Measurements from ENCODE around the gene DUSP22. TPM values are rescaled to one million over a fixed set of nuclear protein-coding genes. Genes with fewer than 3 reads are reported as not detected.
"Not testable (repeated sequence)": the region's sequence is repeated elsewhere in the genome, so short reads cannot be mapped to it uniquely, and the experiment has no call there.

Gene DUSP22
- total RNA-seq, 1 experiment from 2014 or later = 16.0 TPM

- H3K27ac ChIP-seq (ENCODE audit: low read depth, low read length, poor library complexity, severe bottlenecking) = no peak overlapping the region
- intact Hi-C loops (cut with micrococcal nuclease; ENCODE audit: unreplicated experiment) = no loop called here
- ChIA-PET POLR2A (ENCODE audit: low non-redundant PET) (no interaction called here), CTCF (no interaction called here)
- peaks cover 9% of the 10 kb centered on the region for H3K9me3 ChIP-seq (ENCODE audit: low read depth, low read length, poor library complexity, severe bottlenecking)
- no peaks in the 10 kb centered on the region for H3K27me3 ChIP-seq (replicated peaks; ENCODE audit: insufficient read depth, low read depth, low read length, poor library complexity)
- no TSS peak for BruUV-seq (replicated peaks)
- TF ChIP-seq CTCF (conservative IDR thresholded peaks at IDR 0.05; ENCODE audit: low read depth, low read length) (no peak), EZH2 (IDR thresholded peaks at IDR 0.05; ENCODE audit: borderline replicate concordance, low read depth, low read length, poor library complexity, severe bottlenecking) (no peak)
- DNase-seq (ENCODE audit: low spot score) = no peak
- H3K36me3 ChIP-seq (ENCODE audit: insufficient read depth, low read length, poor library complexity, severe bottlenecking) = no peaks in the 10 kb centered on the region
- H3K4me3 ChIP-seq (ENCODE audit: low read depth, low read length, poor library complexity, severe bottlenecking) = no peak overlapping the region
- H3K4me1 ChIP-seq (ENCODE audit: insufficient read depth, low read length, poor library complexity, severe bottlenecking) = no peaks in the 10 kb centered on the region
These were observed 31.4 kb downstream of the DUSP22 start for GRCh38 chr6:323730-324088.

GRCh38 chr6:324116-324728 lies 31.9 kb downstream of the DUSP22 start:
- Histone ChIP-seq H3K4me3 (ENCODE audit: low read depth, low read length, poor library complexity, severe bottlenecking) (no peak overlapping the region), H3K4me1 (ENCODE audit: insufficient read depth, low read length, poor library complexity, severe bottlenecking) (no peaks in the 10 kb centered on the region), H3K36me3 (ENCODE audit: insufficient read depth, low read length, poor library complexity, severe bottlenecking) (no peaks in the 10 kb centered on the region), H3K27me3 (replicated peaks; ENCODE audit: insufficient read depth, low read depth, low read length, poor library complexity) (no peaks in the 10 kb centered on the region), H3K27ac (ENCODE audit: low read depth, low read length, poor library complexity, severe bottlenecking) (no peak overlapping the region), H3K9me3 (ENCODE audit: low read depth, low read length, poor library complexity, severe bottlenecking) (peaks cover 8% of the 10 kb centered on the region)
- TF ChIP-seq CTCF (conservative IDR thresholded peaks at IDR 0.05; ENCODE audit: low read depth, low read length) (no peak), EZH2 (IDR thresholded peaks at IDR 0.05; ENCODE audit: borderline replicate concordance, low read depth, low read length, poor library complexity, severe bottlenecking) (no peak)
- DNase-seq (ENCODE audit: low spot score) = no peak
- ChIA-PET POLR2A (ENCODE audit: low non-redundant PET) (no interaction called here), CTCF (no interaction called here)
- intact Hi-C loops (cut with micrococcal nuclease; ENCODE audit: unreplicated experiment) = no loop called here
- BruUV-seq (replicated peaks) = no TSS peak

GRCh38 chr6:324729-325125 lies 32.4 kb downstream of the DUSP22 start:
- Histone ChIP-seq H3K4me1 (ENCODE audit: insufficient read depth, low read length, poor library complexity, severe bottlenecking) (no peaks in the 10 kb centered on the region), H3K27me3 (replicated peaks; ENCODE audit: insufficient read depth, low read depth, low read length, poor library complexity) (no peaks in the 10 kb centered on the region), H3K9me3 (ENCODE audit: low read depth, low read length, poor library complexity, severe bottlenecking) (peaks cover 3% of the 10 kb centered on the region), H3K36me3 (ENCODE audit: insufficient read depth, low read length, poor library complexity, severe bottlenecking) (no peaks in the 10 kb centered on the region), H3K27ac (ENCODE audit: low read depth, low read length, poor library complexity, severe bottlenecking) (no peak overlapping the region), H3K4me3 (ENCODE audit: low read depth, low read length, poor library complexity, severe bottlenecking) (no peak overlapping the region)
- DNase-seq (ENCODE audit: low spot score) = no peak
- TF ChIP-seq EZH2 (IDR thresholded peaks at IDR 0.05; ENCODE audit: borderline replicate concordance, low read depth, low read length, poor library complexity, severe bottlenecking) (no peak), CTCF (conservative IDR thresholded peaks at IDR 0.05; ENCODE audit: low read depth, low read length) (no peak)
- ChIA-PET POLR2A (ENCODE audit: low non-redundant PET) (no interaction called here), CTCF (no interaction called here)
- no TSS peak for BruUV-seq (replicated peaks)
- intact Hi-C loops (cut with micrococcal nuclease; ENCODE audit: unreplicated experiment) = no loop called here

- H3K27me3 ChIP-seq (replicated peaks; ENCODE audit: insufficient read depth, low read depth, low read length, poor library complexity); CTCF ChIA-PET; H3K27ac ChIP-seq (ENCODE audit: low read depth, low read length, poor library complexity, severe bottlenecking); intact Hi-C loops (cut with micrococcal nuclease; ENCODE audit: unreplicated experiment); POLR2A ChIA-PET (ENCODE audit: low non-redundant PET); H3K4me3 ChIP-seq (ENCODE audit: low read depth, low read length, poor library complexity, severe bottlenecking); H3K9me3 ChIP-seq (ENCODE audit: low read depth, low read length, poor library complexity, severe bottlenecking); H3K36me3 ChIP-seq (ENCODE audit: insufficient read depth, low read length, poor library complexity, severe bottlenecking); DNase-seq (ENCODE audit: low spot score); H3K4me1 ChIP-seq (ENCODE audit: insufficient read depth, low read length, poor library complexity, severe bottlenecking); BruUV-seq (replicated peaks): not testable (repeated sequence)
These were observed 33.0 kb downstream of the DUSP22 start for GRCh38 chr6:325161-325860.

- CTCF ChIA-PET; H3K27ac ChIP-seq (ENCODE audit: low read depth, low read length, poor library complexity, severe bottlenecking); H3K4me3 ChIP-seq (ENCODE audit: low read depth, low read length, poor library complexity, severe bottlenecking); H3K9me3 ChIP-seq (ENCODE audit: low read depth, low read length, poor library complexity, severe bottlenecking); DNase-seq (ENCODE audit: low spot score); BruUV-seq (replicated peaks); H3K4me1 ChIP-seq (ENCODE audit: insufficient read depth, low read length, poor library complexity, severe bottlenecking); intact Hi-C loops (cut with micrococcal nuclease; ENCODE audit: unreplicated experiment); H3K36me3 ChIP-seq (ENCODE audit: insufficient read depth, low read length, poor library complexity, severe bottlenecking); POLR2A ChIA-PET (ENCODE audit: low non-redundant PET); H3K27me3 ChIP-seq (replicated peaks; ENCODE audit: insufficient read depth, low read depth, low read length, poor library complexity): not testable (repeated sequence)
These were observed 33.8 kb downstream of the DUSP22 start for GRCh38 chr6:326066-326465.
